OCI-M2 (cell line): ENCODE measurements around the gene PTPN20.
"Not testable (repeated sequence)": the region's sequence is repeated elsewhere in the genome, so short reads cannot be mapped to it uniquely, and the experiment has no call there.

Source experiments
- DNase-seq: peaks from one replicate; lab custom pipeline; 2025; ENCODE audit not compliant: unreplicated experiment; lab: John Stamatoyannopoulos, UW

The PTPN20 gene

GRCh38 chr10:46948687-46949518 lies 37.7 kb downstream of the PTPN20 start:
- DNase-seq: not testable (repeated sequence)

DNA sequence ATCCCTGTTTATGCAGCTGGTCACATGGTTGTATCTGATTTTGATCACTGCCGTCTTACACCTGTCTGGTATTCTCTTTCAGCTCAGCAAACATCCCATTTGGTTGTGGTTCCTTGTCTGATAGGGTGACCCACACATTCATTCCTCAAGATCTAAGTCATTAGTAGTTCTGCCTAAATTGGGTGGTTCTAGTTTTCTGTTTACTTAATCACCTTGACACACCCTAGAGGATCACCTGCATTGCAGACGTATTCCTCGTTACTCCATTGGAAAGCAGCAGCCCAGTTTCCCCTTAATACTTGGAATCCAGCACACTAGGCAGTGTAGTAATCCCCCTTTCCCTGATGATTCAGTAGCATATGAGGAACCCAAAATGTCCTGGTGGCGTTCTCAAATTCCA lies 41.3 kb downstream of the PTPN20 start:
- not testable (repeated sequence) for DNase-seq

- not testable (repeated sequence) for DNase-seq
Observed at GRCh38 chr10:46960742-46961141, 49.5 kb downstream of the PTPN20 start.

DNA sequence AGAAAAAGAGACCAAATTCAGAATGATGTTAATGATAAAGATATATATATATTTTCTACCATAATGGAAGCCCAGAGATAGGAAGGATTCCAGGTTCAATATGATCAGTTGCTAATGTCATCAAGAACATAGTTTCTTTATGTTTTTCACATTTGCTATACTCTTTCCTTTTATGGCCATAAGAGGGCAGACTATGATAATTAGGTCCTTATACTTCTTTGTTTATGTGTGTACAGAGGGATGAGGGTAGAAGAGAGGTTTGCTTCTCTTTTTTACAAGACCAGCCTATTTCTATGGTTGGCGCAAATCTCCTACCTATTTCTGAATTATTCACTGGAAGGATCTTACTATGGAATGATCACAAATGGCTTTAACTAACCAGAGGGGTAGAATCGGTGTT lies 52.1 kb downstream of the PTPN20 start:
- DNase-seq: not testable (repeated sequence)

GRCh38 chr10:46967013-46967412 lies 55.8 kb downstream of the PTPN20 start:
- DNase-seq: not testable (repeated sequence)

DNA sequence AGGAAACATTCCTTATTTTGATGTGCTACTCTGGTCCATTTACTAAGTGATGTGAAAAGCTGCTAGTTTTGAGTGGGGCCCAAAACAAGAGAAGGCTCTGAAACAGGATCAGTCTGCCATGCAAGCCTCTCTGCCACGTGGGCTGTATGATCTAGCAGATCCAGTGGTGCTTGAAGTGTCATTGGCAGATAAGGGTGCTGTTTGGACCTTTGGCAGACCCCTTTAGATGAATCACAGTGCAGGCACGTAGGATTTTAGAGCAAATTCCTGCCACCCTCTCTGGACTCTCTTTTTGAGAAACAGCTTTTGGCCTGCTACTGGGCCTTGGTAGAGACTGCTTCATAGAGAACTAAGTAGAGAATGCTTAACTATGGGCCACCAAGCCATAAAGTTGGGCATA lies 69.0 kb downstream of the PTPN20 start:
- DNase-seq: not testable (repeated sequence)

DNA sequence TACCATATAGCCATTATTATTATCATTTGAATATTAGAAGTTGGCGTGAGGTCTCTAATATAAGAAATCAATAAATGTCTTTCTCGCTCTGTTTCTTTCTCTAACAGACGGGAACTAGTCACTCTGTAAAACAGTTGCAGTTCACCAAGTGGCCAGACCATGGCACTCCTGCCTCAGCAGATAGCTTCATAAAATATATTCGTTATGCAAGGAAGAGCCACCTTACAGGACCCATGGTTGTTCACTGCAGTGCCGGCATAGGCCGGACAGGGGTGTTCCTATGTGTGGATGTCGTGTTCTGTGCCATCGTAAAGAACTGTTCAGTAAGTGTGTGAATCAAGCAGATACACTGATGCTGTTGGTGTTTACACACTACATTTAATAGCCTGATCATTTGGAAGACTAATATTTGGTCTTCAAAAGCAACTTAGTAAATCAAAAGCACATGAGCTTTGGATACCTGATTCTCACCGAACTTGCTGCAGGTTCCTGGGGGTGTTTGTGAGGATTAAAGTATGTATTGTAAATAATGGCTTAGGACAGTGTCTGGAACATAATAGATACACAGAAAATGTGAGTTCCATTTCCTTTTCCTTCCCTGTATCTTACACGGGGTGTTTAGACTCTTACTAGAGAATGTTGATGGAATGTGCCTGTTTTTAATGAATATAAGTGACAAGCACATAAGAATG lies 76.2 kb downstream of the PTPN20 start:
- not testable (repeated sequence) for DNase-seq

- DNase-seq: no peak
Observed at GRCh38 chr10:46992803-46993561, 81.8 kb downstream of the PTPN20 start.

- no peak for DNase-seq
Observed at GRCh38 chr10:46995234-46995633, 84.0 kb downstream of the PTPN20 start.

DNA sequence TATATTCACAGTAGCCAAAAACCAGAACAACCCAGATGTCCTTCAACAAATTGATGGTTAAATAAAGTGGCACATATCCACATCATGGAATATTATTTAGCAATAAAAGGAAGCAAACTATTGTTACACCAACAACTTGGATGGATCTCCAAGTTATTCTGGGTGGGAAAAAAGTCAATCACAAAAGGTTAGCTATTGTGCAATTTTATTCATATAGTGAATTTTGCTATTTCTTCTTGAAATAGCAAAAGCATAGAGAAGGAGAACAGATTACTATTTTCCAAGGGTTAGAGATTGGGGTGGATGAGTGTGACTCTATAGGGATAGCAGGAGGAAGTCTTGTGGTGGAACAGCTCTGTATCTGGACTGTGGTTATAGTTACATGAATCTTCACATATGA lies 87.0 kb downstream of the PTPN20 start:
- DNase-seq: no peak

DNA sequence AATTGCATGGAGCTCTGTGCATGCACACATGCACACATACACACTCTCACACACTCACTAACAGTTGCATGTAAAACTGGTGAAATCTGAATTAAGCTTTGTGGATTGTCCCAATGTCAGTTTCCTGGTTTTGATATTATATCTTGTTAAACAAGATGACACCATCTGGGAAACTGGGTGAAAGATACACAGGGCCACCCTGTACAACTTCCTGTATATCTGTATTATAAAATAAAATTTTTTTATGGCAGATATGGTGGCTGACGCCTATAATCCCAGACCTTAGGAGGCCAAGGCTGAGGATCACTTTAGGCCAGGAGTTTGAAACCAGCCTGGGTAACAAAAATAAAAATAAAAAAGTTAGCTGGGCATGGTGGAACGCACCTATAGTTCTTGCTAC lies 87.4 kb downstream of the PTPN20 start:
- DNase-seq: no peak

DNA sequence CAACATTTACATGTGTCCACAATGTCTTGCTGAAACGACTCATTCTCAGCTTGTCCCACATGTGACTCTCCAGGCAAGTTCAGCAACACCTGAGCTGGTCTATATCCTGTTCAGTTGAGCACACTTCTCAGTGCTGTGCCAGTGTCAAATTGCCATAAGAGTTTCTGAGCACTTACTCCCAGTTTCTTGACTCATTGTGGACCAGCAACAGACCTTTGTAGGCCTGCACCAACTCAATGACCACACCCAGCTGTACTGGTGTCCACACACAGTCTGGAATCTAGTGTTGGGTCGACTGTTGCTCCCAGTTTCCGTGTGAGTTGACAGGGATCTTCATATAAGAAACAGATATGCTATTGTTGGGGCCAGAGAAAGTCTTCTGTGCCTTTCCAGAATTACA lies 88.0 kb downstream of the PTPN20 start:
- no peak for DNase-seq

DNA sequence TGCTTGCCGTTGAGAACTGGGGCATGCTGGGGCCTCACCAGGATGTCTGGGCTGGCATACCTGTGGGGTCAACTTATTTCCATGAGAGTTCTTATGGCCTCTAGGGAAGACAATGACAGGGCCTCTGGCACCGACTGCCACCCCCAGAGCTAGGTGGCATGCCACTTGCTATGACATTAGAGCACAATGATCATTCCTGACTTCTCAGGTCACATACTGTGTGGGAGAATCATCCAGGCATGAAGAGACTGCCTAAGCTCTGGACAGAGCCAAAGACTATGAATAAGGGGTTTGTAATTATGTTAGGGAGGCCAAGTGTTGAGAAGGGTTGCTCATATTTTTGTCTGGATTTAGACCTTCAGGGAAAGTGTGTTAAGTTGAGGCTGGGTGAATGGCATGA lies 97.5 kb downstream of the PTPN20 start:
- DNase-seq: no peak

DNA sequence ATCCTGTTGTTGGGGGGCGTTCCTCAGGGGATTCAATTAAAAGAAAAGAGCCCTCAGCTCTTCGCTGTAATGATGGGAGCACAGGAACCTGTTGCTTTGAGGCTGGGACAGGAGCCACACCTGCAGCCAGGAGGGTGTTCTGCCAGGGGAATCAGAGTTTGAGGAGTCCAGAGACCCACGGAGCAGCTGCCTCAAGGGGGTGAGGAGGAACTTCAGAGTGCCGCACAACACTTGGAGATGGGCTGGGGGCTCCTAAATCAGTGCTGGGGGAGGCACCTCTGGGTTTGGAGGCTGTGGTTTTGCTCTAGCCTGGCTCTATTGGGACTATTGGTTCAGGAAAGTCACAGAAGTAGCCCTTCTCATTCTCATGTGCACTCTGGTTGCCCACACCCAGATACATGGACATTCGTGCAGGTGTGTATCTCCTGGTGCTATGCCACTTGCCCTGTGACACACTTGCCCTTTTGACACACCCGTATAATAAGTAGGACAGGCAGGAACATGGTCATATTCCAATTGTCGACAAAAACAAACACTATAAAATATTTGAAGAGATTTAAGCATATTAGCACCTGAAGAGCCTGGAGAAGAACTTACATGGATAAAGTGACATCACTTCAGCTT lies 98.1 kb downstream of the PTPN20 start:
- DNase-seq: no peak

DNA sequence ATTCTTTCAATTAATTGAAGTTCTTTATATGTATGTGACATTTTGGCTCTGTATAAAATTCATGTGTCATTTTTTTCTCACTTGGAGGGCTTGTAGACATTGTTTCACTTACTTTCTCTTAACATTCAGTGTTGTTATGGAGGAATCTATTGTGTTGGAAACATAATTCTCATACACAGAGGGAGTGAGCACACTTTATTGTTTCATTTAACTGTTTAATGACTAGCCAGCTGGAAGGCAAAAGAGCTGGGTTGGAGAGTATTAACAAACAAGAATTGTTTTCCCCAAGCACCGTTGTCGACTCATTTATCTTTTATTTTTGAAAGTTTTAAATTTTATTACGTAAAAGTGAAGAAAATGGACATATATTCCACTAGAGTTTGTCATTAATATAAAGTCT lies 98.8 kb downstream of the PTPN20 start:
- DNase-seq: no peak

DNA sequence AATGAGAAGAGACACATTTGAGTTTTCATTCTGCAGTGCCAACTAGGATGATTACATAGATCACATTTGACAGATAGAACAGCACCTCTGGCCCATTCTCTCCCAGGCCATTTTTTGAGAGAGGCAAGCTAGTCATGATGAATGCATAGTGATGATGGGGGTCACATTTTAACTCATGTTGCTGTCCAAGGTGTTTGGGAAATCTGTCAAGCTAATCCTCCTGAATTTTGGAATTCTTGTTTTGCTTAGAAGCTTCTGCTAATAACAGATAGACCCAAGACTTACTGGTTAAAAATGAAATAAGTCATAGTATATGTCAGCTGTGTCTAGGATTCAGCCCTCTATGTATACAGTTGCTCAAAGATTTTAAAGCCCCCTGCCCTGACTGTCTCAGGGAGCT lies 101.0 kb downstream of the PTPN20 start:
- no peak for DNase-seq

GRCh38 chr10:47013507-47014154 lies 102.4 kb downstream of the PTPN20 start:
- DNase-seq: no peak

DNA sequence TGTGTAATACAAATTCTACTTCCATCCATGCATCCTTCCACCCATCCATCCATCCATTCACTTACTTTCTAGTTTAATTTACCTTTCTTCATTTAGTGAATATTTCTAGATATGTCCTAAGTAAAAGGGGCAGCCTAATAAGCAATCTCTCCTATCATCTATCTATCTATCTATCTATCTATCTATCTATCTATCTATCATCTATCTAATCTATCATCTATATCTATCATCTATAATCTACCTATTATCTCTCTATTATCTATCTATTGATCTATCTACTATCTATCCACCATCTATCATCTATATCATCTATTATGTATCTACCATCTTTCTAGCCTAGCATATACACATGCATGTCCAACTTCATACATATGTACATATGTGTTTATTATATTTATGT lies 104.2 kb downstream of the PTPN20 start:
- no peak for DNase-seq

DNA sequence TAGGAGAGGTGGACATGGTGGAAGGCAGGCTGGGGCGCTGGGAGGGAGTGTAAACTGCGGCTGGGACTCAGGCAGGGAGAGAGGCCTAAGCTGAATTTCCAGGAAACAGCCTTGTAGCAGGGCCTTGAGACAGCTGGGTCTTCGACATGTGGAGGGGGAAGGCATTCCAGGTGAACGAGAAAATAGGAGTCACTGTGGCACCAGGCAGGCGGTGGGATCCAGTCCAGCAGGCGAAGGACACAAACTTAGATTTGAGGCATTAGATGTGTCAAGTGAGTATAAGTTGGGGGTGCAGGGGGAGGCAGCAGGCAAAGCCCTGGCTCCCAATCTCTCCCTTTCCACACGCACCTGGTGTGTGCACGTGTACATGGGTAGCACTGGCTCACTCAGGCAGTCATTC lies 105.3 kb downstream of the PTPN20 start:
- DNase-seq: no peak

DNA sequence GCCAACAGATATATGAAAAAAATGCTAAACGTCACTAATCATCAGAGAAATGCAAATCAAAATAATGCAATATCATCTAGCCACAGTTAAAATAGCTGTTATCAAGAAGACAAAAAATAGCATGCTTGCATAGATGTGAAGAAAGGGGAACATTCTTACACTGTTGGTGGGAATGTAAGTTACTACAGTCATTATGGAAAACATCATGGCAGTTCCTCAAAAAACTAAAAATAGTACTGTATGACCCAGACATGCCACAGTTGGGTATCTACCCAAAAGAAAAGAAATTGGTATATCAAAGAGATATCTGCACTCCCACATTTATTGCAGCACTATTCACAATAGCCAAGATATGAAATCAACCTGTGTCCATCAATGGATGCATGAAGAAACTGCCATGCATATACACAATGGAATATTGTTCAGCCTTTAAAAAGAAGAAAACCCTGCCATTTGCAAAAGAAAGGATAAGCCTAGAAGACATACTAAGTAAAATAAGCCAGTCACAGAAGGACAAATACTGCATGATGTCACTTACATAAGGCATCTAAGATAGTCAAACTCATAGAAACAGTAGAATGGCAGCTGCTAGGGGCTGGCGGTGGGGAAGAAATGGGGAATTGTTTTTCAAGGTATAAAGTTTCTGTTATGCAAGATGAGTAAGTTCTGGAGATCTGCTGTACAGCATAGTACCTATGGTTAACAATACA lies 107.0 kb downstream of the PTPN20 start:
- no peak for DNase-seq
